Measurements from ENCODE around the gene S100PBP.

S100PBP gene

GRCh38 chr1:32884032-32884372 is 66.5 kb downstream of the S100PBP start:
- Histone ChIP-seq H2AFZ (ENCODE audit: low read depth, low read length) (no peak overlapping the region), H3K9me3 (ENCODE audit: low read length) (no peaks in the 10 kb centered on the region), H3K36me3 (ENCODE audit: insufficient read depth, low read length) (no peaks in the 10 kb centered on the region), H3K4me3 (ENCODE audit: low read length) (no peak overlapping the region), H3K4me1 (ENCODE audit: insufficient read depth, low read length) (peaks cover 3% of the 10 kb centered on the region), H3K27me3 (ENCODE audit: insufficient read depth, low read length) (peaks cover 35% of the 10 kb centered on the region)

GRCh38 chr1:32884726-32885125 is 67.3 kb downstream of the S100PBP start:
- H2AFZ ChIP-seq (ENCODE audit: low read depth, low read length), result no peak overlapping the region
- H3K4me1 ChIP-seq (ENCODE audit: insufficient read depth, low read length), result peaks cover 3% of the 10 kb centered on the region
- no peak overlapping the region for H3K4me3 ChIP-seq (ENCODE audit: low read length)
- no peaks in the 10 kb centered on the region for H3K9me3 ChIP-seq (ENCODE audit: low read length)
- H3K36me3 ChIP-seq (ENCODE audit: insufficient read depth, low read length), result no peaks in the 10 kb centered on the region
- peaks cover 35% of the 10 kb centered on the region for H3K27me3 ChIP-seq (ENCODE audit: insufficient read depth, low read length)

- H3K27me3 ChIP-seq (ENCODE audit: insufficient read depth, low read length), result peaks cover 35% of the 10 kb centered on the region
- H2AFZ ChIP-seq (ENCODE audit: low read depth, low read length), result no peak overlapping the region
- no peaks in the 10 kb centered on the region for H3K9me3 ChIP-seq (ENCODE audit: low read length)
- H3K4me3 ChIP-seq (ENCODE audit: low read length), result no peak overlapping the region
- peaks cover 3% of the 10 kb centered on the region for H3K4me1 ChIP-seq (ENCODE audit: insufficient read depth, low read length)
- no peaks in the 10 kb centered on the region for H3K36me3 ChIP-seq (ENCODE audit: insufficient read depth, low read length)
Measured at GRCh38 chr1:32885676-32886003, 68.2 kb downstream of the S100PBP start.

- H3K27me3 ChIP-seq (ENCODE audit: insufficient read depth, low read length), result peaks cover 35% of the 10 kb centered on the region
- no peaks in the 10 kb centered on the region for H3K9me3 ChIP-seq (ENCODE audit: low read length)
- no peaks in the 10 kb centered on the region for H3K36me3 ChIP-seq (ENCODE audit: insufficient read depth, low read length)
- H3K4me1 ChIP-seq (ENCODE audit: insufficient read depth, low read length), result peaks cover 3% of the 10 kb centered on the region
- H3K4me3 ChIP-seq (ENCODE audit: low read length), result no peak within 1 kb of the TSS
- no peak within 1 kb of the TSS for H2AFZ ChIP-seq (ENCODE audit: low read depth, low read length)
Measured at GRCh38 chr1:32886004-32886827, 68.8 kb downstream of the S100PBP start, which contains the start of gene HPCA. HPCA (plus strand) TSS chr1:32886491; CDS start chr1:32888899, 2,408 bp downstream.

- H3K9me3 ChIP-seq (ENCODE audit: low read length), result no peaks in the 10 kb centered on the region
- peaks cover 35% of the 10 kb centered on the region for H3K27me3 ChIP-seq (ENCODE audit: insufficient read depth, low read length)
- H3K36me3 ChIP-seq (ENCODE audit: insufficient read depth, low read length), result no peaks in the 10 kb centered on the region
- H2AFZ ChIP-seq (ENCODE audit: low read depth, low read length), result no peak overlapping the region
- H3K4me1 ChIP-seq (ENCODE audit: insufficient read depth, low read length), result peaks cover 2% of the 10 kb centered on the region
- H3K4me3 ChIP-seq (ENCODE audit: low read length), result no peak overlapping the region
Measured at GRCh38 chr1:32886828-32887414, 69.5 kb downstream of the S100PBP start.

GRCh38 chr1:32887623-32888022 is 70.2 kb downstream of the S100PBP start:
- no peaks in the 10 kb centered on the region for H3K4me1 ChIP-seq (ENCODE audit: insufficient read depth, low read length)
- H3K36me3 ChIP-seq (ENCODE audit: insufficient read depth, low read length), result no peaks in the 10 kb centered on the region
- peaks cover 35% of the 10 kb centered on the region for H3K27me3 ChIP-seq (ENCODE audit: insufficient read depth, low read length)
- H3K9me3 ChIP-seq (ENCODE audit: low read length), result no peaks in the 10 kb centered on the region
- no peak overlapping the region for H3K4me3 ChIP-seq (ENCODE audit: low read length)
- no peak overlapping the region for H2AFZ ChIP-seq (ENCODE audit: low read depth, low read length)

GRCh38 chr1:32888134-32888533 is 70.7 kb downstream of the S100PBP start:
- H3K4me1 ChIP-seq (ENCODE audit: insufficient read depth, low read length), result no peaks in the 10 kb centered on the region
- H3K36me3 ChIP-seq (ENCODE audit: insufficient read depth, low read length), result no peaks in the 10 kb centered on the region
- H3K4me3 ChIP-seq (ENCODE audit: low read length), result no peak overlapping the region
- H3K27me3 ChIP-seq (ENCODE audit: insufficient read depth, low read length), result peaks cover 35% of the 10 kb centered on the region
- H3K9me3 ChIP-seq (ENCODE audit: low read length), result no peaks in the 10 kb centered on the region
- no peak overlapping the region for H2AFZ ChIP-seq (ENCODE audit: low read depth, low read length)

GRCh38 chr1:32888677-32889420 is 71.4 kb downstream of the S100PBP start:
- H3K27me3 ChIP-seq (ENCODE audit: insufficient read depth, low read length), result peaks cover 35% of the 10 kb centered on the region
- H3K9me3 ChIP-seq (ENCODE audit: low read length), result no peaks in the 10 kb centered on the region
- H3K36me3 ChIP-seq (ENCODE audit: insufficient read depth, low read length), result no peaks in the 10 kb centered on the region

GRCh38 chr1:32889731-32890278 is 72.4 kb downstream of the S100PBP start:
- Histone ChIP-seq H3K36me3 (ENCODE audit: insufficient read depth, low read length) (no peaks in the 10 kb centered on the region), H3K9me3 (ENCODE audit: low read length) (no peaks in the 10 kb centered on the region), H2AFZ (ENCODE audit: low read depth, low read length) (no peak overlapping the region), H3K4me3 (ENCODE audit: low read length) (no peak overlapping the region), H3K27me3 (ENCODE audit: insufficient read depth, low read length) (peaks cover 26% of the 10 kb centered on the region), H3K4me1 (ENCODE audit: insufficient read depth, low read length) (peaks cover 11% of the 10 kb centered on the region)

More at GRCh38 chr1:32888677-32889420, 71.4 kb downstream of the S100PBP start:
- H3K4me1 ChIP-seq (ENCODE audit: insufficient read depth, low read length), result peaks cover 2% of the 10 kb centered on the region
- H2AFZ ChIP-seq (ENCODE audit: low read depth, low read length), result no peak overlapping the region
- no peak overlapping the region for H3K4me3 ChIP-seq (ENCODE audit: low read length)

GRCh38 chr1:32890516-32891240 is 73.2 kb downstream of the S100PBP start:
- H3K4me3 ChIP-seq (ENCODE audit: low read length), result no peak overlapping the region
- H3K9me3 ChIP-seq (ENCODE audit: low read length), result no peaks in the 10 kb centered on the region
- H3K4me1 ChIP-seq (ENCODE audit: insufficient read depth, low read length), result peaks cover 11% of the 10 kb centered on the region
- H3K27me3 ChIP-seq (ENCODE audit: insufficient read depth, low read length), result peaks cover 18% of the 10 kb centered on the region
- no peak overlapping the region for H2AFZ ChIP-seq (ENCODE audit: low read depth, low read length)
- H3K36me3 ChIP-seq (ENCODE audit: insufficient read depth, low read length), result no peaks in the 10 kb centered on the region

GRCh38 chr1:32891241-32891570 is 73.8 kb downstream of the S100PBP start:
- Histone ChIP-seq H2AFZ (ENCODE audit: low read depth, low read length) (no peak overlapping the region), H3K4me1 (ENCODE audit: insufficient read depth, low read length) (peaks cover 11% of the 10 kb centered on the region), H3K9me3 (ENCODE audit: low read length) (no peaks in the 10 kb centered on the region), H3K27me3 (ENCODE audit: insufficient read depth, low read length) (peaks cover 14% of the 10 kb centered on the region), H3K4me3 (ENCODE audit: low read length) (no peak overlapping the region), H3K36me3 (ENCODE audit: insufficient read depth, low read length) (no peaks in the 10 kb centered on the region)

GRCh38 chr1:32891630-32892029 is 74.2 kb downstream of the S100PBP start:
- no peak overlapping the region for H2AFZ ChIP-seq (ENCODE audit: low read depth, low read length)
- H3K27me3 ChIP-seq (ENCODE audit: insufficient read depth, low read length), result peaks cover 16% of the 10 kb centered on the region
- H3K4me3 ChIP-seq (ENCODE audit: low read length), result no peak overlapping the region
- H3K36me3 ChIP-seq (ENCODE audit: insufficient read depth, low read length), result no peaks in the 10 kb centered on the region
- peaks cover 11% of the 10 kb centered on the region for H3K4me1 ChIP-seq (ENCODE audit: insufficient read depth, low read length)
- H3K9me3 ChIP-seq (ENCODE audit: low read length), result no peaks in the 10 kb centered on the region
